GM12864 (cell line): ENCODE measurements around the gene PKNOX1.
"Not testable (repeated sequence)": the region's sequence is repeated elsewhere in the genome, so short reads cannot be mapped to it uniquely, and the experiment has no call there.

Experiments used
- DNase-seq: peaks from one replicate; pipeline ENCODE4 v3.0.0-alpha.2; 2011; ENCODE audit warnings: low read depth
- H3K4me3 ChIP-seq: 2 replicates; pipeline ENCODE4 v1.5.1; 2011; ENCODE audit warnings: mild to moderate bottlenecking, low read depth, low read length, control low read depth
- TF ChIP-seq, protein P1 (sequence below): IDR thresholded peaks from 2 replicates; pipeline ENCODE4 v1.5.1; 2011; ENCODE audit warnings: low read depth, mild to moderate bottlenecking, moderate library complexity, low read length, control low read depth, inconsistent platforms; ENCODE audit errors: missing control alignments

The PKNOX1 gene

DNA sequence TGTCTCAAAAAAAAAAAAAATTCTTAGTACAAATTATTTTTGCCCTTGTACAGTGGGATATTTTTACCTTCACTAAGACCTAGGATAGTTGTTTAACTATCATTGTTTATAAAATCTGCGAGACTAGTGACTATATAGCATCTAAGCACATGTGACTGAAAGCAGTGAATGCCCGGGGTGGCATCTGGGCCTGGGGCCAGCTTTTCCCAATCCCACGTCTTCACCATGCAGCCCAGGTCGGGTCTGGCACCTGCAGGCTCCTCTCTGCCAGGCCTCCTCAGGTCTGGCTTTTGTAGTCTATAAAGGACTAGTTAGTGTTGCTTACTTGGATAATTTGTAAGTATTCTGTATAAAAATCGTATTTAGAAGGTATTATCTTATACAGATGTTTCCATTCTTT is 60.5 kb downstream of the PKNOX1 start:
- no peak for DNase-seq
- TF ChIP-seq, protein P1, sequence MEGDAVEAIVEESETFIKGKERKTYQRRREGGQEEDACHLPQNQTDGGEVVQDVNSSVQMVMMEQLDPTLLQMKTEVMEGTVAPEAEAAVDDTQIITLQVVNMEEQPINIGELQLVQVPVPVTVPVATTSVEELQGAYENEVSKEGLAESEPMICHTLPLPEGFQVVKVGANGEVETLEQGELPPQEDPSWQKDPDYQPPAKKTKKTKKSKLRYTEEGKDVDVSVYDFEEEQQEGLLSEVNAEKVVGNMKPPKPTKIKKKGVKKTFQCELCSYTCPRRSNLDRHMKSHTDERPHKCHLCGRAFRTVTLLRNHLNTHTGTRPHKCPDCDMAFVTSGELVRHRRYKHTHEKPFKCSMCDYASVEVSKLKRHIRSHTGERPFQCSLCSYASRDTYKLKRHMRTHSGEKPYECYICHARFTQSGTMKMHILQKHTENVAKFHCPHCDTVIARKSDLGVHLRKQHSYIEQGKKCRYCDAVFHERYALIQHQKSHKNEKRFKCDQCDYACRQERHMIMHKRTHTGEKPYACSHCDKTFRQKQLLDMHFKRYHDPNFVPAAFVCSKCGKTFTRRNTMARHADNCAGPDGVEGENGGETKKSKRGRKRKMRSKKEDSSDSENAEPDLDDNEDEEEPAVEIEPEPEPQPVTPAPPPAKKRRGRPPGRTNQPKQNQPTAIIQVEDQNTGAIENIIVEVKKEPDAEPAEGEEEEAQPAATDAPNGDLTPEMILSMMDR: no peak
- no peak overlapping the region for H3K4me3 ChIP-seq

DNA sequence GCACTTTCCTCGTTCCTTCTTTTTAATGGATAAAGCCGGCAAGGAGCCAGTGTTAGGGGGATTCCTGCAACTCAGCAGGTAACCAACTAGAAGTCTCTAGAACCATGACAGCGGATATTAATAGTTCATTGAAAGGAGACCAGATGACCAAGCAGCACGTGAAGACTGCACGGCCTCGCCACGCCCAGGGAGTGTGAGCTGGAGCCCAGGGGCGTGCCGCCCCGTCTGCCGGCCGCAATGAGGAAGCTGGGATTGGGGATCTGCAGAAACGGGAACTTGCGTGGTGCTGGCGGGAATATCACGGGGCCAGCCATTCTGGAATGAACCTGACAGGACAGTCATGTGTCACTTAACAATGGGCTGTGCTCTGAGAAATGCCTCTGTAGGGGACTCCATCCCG is 62.5 kb downstream of the PKNOX1 start:
- not testable (repeated sequence) for DNase-seq, H3K4me3 ChIP-seq

DNA sequence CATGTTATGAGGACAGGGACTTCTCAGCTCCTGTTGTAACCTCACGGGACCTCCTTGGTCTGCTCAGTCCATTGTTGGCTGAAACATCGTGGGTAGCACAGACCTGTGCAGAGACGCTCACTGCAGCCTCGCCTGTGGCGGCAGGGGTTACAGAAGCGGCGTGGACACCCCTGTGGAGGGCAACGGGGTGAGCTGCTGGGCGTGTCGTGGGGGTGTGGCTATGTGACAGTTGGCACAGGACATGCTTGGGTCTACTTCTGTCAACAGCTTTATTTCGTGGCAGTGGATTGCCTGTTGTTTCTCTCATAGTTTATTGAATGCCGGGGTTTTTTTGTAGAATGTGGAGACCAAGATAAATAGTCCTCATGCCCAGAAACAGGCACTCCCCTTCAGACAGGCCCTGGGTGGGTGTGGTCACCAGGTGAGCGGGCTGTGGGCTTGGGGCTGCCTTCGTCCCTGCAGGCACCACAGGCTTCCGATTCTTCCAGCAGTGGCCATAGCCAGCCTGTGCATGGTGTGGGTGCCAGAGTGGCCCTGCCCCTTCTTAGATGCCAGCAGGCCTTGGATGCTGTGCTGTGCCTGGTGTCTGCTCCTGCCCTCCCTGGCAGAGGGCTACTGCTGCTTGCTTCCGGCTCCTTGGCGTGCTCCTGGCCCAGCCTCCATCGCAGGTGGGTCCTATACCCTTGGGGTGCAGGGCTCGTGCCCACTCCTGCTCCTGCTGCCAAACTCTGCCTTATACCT is 63.7 kb downstream of the PKNOX1 start:
- DNase-seq, H3K4me3 ChIP-seq: not testable (repeated sequence)

DNA sequence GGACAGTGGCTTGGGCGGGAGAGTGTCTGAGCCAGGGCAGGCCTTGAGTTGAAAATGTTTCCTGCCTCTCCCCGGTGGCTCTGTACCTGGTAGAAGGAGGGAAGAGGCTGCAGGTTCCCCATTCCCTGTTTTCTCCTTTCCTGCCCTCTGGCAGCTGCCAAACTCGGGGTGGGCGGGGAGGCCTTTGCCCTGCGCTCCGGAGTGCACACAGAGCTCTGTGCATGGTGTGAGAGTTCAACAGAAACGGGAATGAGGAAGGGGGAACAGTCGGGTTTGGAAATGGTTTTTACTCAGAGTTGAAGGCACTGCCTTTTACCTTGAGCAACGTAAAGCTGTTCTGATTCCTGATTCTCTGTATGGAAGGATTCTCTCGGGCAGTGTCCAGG is 64.3 kb downstream of the PKNOX1 start:
- H3K4me3 ChIP-seq, DNase-seq: not testable (repeated sequence)

DNA sequence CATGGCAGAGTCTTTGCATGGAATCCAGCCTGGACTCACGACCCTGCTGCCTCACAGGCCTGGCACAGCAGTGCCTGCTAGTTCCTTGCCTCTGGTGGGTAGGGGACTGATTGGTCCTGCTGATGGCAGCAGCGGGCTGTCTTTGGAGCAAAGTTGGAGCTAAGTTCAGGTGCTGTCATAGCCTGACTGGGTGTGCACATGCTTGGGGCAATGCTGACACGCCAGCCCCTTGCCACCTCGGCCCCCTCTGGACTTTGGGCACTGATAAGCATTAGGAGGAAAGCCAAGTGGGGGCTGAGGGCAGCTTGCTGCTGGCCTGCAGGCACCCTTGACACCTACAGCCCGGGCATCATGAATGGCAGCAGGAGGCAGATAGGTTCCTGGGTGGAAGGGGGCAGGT is 67.8 kb downstream of the PKNOX1 start:
- not testable (repeated sequence) for H3K4me3 ChIP-seq

DNA sequence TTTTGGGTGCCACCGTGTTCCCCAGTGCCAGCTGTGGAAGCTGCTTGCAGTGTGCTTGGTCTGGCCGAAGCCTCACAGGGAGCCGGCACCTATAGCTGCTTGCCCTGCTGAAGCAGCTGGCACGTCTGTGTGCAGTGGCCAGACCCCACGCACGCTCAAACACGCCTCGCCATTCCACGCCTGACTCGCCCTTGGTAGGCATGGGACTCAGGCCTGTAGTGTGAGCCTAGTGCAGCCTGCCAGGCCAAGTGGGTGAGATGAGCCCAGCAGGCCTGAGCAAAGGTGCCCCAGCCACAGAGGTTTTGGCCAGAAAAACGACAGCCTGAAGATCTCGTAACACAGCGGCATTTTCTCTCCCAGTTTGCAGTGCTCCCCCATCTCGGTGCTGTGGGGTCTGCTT is 68.9 kb downstream of the PKNOX1 start:
- H3K4me3 ChIP-seq, DNase-seq: not testable (repeated sequence)

More for the DNA sequence above, 67.8 kb downstream of the PKNOX1 start:
- not testable (repeated sequence) for DNase-seq

DNA sequence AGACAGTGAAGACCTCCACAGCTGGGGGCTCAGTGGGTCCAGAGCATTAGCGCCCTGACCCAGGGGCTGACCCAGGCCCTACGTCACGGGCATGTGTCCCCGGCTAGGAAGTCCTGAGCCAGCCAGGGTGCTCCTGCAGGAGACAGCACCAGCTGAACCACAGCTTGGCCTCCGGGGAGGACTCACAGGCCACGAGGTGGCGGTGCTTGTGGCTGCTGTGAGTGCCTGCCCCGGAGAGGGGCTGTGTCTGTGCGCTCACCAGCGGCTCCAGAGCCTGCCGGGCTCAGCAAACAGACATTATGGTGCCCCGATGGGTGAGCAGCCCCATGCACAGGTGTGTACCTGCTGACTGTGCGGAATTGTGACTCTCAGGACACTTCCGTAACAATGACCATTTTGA is 70.2 kb downstream of the PKNOX1 start:
- DNase-seq, H3K4me3 ChIP-seq: not testable (repeated sequence)

DNA sequence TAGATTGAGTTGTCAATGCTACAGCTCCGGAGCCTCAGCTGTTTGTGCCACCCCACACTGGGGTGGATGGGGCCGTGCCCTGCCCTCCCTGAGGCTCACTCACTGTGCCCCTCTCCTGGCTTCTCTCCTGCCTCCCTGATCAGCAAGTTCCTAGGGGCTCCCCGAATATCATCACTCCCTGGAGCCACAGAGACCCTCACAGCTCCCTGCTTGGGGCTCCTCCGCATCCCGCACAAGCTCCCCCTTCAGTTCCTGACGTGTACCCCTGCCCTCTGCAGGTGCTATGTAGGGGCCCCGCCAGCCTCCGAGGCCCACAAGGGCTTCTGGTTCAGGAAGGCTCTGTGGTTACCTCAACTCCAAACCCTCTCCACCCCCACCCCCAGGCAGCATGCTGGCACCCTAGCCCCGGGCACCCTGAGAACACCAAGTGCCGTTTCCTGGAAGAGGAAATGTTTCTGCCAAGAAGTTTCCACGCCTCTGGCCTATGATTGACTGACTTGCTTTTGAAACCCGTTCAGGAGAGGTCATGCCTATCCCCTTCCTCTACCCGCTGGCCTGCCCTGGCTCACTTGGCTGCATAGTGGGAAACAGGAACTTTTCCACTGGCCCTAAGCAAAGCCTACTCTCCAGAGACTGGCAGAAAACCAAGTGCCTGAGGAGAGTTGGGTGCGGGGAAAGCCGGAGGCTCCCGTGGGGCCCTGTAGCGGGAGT is 71.0 kb downstream of the PKNOX1 start:
- H3K4me3 ChIP-seq, DNase-seq: not testable (repeated sequence)

DNA sequence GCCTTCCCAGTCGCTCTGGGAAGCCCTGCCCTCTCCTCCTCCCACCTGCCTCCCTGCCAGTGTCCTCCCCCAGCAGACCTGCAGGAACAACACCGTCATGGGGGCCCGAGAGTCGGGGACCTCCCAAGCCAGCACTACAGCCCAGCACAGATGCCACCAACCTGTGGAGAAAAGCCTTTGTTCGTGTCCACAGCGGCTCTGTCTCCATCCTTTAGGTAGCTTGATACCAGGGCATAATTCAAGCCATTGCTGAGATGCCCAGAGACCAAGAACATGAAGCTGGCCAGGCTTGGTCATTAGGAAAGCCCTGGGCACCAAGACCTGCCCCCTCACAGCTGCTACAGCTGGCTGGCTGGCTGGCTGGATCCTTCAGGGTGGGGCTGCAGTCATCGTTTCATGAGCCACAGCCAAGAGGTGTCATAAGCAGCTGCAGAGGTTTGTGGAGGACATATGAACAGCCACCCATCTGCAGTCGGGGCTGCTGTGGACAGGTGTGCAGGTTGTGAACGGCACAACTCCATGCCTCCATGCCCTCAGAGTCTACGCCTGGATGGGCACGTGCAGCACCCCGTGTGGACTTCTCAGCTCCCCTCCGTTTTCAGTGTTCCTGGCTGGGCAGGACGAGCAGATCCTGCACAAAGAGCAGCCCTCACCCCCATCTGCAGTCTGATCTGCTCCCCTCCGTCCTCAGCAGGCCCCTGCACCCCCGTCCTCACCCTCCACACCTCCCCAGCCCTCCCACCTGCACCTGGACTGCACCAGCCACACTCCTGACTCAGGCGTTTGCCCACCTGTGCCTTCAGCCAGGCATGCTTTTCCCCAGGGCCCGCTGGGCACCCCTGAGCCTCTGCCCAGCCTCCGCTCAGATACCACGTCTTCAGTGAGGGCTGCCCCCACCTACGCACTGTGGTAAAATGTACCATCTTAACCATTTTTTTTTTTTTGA is 71.8 kb downstream of the PKNOX1 start:
- H3K4me3 ChIP-seq, DNase-seq: not testable (repeated sequence)

DNA sequence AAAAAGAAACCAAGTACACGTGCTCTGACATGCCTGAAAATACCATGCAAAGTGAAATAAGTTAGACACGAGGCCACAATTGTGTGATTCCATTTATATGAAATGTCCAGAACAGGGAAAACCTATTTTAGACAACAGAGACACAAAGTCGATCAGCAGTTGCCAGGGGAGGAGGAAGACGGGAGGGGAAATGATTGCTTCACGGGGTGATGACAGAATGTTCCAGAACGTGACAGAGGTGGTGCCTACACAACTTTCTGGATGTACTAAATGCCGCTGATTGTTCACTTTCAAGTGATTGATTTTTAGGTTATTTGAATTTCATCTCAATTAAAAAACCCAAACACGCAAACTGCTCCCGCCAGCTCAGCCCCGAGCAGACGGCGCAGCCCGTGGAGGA is 78.8 kb downstream of the PKNOX1 start:
- H3K4me3 ChIP-seq, DNase-seq: not testable (repeated sequence)

DNA sequence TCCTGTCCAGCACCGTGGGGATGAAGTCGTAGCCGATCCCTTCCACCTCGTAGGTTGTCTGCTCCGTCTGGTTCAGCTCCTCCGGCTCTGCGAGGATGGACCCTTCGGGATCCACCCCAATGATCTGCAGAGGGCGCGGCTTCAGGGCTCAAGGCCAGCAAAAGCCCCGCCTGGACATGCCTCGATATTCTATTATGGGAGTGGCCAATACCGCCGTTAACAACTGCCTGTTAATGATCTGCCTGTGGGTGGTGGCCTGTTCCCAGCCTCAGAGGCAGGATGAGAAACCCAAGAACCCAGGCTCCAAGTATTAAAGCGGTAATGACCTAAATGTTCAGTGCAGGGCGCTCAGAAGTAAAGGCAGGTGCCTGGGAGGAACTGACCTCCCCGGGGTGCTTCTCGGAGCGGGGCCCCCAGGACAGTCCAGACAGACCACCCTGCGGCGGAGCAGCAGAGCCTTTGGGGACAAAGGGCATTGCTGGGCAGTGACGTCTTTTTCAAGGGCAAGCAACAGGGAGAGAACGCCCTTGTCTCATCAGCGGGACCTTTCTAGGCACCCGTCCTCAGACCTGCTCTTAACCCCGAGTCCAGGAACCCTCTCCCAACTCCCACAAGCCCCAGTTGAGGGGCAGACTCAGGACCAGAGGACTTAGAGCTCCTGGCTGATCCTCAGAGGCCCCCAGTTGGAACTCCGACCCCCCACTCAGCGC is 88.7 kb downstream of the PKNOX1 start:
- DNase-seq, H3K4me3 ChIP-seq: not testable (repeated sequence)

DNA sequence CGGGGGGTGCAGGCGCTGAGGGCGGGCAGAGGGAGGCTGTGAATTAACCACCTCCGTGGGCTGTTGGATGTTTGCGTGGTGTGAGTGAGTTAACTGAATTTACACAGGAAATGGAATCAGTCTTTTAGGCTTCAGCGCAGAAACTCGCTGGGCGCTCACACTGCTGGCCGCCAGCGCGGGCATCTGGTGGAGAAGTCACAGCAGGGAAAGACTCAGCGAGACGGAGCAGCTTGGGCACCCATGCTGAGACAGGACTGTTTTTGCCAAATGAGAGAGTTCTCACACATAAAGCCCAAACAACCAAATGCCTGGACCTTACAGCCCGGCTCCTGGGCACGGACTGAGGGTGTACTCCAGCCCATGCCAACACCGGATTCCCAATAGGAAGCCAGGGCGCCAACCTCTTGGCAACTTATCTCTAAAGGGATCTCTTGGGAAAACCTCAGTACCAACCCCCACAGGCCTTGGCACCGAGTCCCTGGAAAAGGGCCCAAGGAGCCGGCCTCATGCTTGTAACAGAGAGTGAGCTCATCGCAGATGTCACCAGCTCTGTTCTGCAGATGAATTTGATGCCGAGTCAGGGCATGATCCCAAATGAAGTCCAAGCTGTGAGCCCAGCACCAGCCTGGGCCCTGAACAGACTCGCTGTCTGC is 90.0 kb downstream of the PKNOX1 start:
- not testable (repeated sequence) for DNase-seq, H3K4me3 ChIP-seq

DNA sequence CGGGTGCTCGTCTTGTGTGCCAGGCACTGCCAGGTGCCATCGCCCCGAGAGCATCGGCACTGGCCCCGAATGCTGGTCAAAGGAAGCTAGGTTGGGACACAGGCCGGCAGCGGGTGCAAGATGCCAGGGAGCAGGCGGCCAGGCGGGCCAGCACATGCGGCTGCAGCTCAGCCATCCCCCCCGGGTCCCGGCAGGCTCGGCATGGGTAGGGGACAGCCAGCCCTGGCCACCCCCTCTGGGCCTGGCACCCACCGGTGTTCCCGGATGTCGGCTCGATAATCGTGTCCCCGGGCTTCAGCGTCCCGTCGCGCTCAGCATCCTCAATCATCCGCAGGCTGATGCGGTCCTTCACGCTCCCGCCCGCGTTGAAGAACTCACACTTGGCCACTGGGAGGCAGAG is 91.6 kb downstream of the PKNOX1 start:
- DNase-seq, H3K4me3 ChIP-seq: not testable (repeated sequence)

DNA sequence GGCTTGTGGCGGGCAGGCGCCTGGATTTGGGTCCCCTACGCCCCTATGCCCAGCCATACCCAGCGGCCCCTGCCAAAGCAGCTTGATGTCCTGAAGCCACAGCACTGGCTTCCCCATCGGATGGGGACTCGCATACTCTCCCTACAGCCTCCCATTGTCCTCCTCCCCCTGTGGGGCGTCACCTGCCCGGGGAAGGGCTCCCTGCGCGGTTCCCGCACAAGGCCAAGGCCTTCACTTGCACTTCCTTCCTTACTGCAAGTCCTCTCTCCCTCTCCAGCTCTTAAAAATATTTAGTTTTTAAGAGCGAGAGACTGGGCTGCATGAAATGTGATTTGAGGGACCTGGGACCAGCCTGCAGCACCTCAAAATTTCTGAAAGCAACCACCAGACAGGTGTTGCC is 92.3 kb downstream of the PKNOX1 start:
- not testable (repeated sequence) for H3K4me3 ChIP-seq, DNase-seq

DNA sequence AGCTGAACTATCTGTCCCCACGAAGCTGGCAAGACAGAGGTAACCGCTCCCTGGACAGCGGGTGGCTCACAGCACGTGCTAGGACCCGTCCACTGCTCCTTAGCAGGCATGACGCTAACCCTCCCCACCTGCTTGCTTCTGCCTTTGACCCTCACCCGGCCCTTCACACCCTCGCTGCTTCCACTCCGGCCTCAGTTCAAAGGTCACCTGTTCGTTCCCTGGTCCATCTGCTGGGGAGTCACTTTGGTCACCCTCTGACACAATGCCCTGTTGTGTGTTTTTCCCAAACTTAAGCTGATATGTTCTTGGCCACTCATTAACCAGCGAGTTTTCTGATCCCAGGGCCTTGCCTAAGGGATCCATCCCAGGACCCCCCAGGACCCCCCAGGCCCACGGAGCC is 93.7 kb downstream of the PKNOX1 start:
- DNase-seq: not testable (repeated sequence)

DNA sequence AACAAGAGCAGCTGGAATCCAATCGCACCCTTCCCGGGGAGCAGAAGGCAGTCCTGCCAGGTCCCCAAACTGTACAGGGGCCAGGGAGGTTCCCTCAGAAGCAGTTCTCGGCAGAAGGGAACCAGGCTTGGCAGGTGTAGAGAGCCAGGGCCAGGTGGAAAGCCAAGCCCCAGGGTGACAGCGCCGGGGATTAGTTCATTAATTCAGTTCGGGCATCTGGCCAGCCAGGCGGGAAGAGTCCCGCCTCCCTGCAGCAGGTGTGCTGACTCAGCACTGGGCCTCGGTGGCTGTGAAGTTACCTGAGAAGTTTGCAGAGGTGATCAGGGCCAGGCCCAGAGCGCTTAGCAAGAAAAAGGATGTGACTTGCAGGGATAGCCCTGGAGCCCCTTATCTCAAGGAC is 95.3 kb downstream of the PKNOX1 start:
- not testable (repeated sequence) for DNase-seq, H3K4me3 ChIP-seq

More for the DNA sequence above, 93.7 kb downstream of the PKNOX1 start:
- not testable (repeated sequence) for H3K4me3 ChIP-seq

DNA sequence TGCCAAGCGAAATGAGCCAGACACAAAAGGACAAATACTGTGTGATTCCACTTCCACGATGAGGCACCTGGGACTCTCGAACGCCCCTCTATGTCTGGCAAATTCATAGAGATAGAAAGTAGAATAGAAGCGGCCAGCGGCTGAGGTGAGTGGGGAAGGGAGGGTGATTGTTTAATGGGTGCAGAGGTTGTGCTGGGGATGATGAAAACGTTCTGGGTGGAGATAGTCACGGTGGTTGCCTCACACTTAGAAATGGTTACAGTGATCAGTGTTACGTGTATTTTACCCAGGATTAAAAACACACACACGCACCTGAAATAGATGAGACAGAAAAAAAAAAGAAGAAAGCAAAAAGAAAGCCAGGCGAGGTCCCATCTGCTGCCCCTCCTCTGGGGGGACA is 98.4 kb downstream of the PKNOX1 start:
- not testable (repeated sequence) for H3K4me3 ChIP-seq, DNase-seq
